Muscle layer of duodenum (tissue), 2 donors: ENCODE data around the gene BRSK1.

Experiments
- H3K27ac ChIP-seq: one replicate; pipeline ENCODE4 v1.7.0; 2013; ENCODE audit warnings: mild to moderate bottlenecking, low read length
- H3K27me3 ChIP-seq: one replicate; pipeline ENCODE4 v1.7.0; 2013; ENCODE audit warnings: low read depth, mild to moderate bottlenecking, control low read depth, low read length
- H3K36me3 ChIP-seq, 2 donors: one replicate each; pipeline ENCODE4 v1.7.0; 2013; ENCODE audit warnings: low read length in 2 of 2, control low read depth in 1 of 2, mild to moderate bottlenecking in 1 of 2; ENCODE audit not compliant: insufficient read depth in 2 of 2, control insufficient read depth in 1 of 2
- H3K4me1 ChIP-seq, 2 donors: one replicate each; pipeline ENCODE4 v1.7.0; 2013; ENCODE audit warnings: low read length in 2 of 2, mild to moderate bottlenecking in 2 of 2, control low read depth in 1 of 2, moderate library complexity in 1 of 2; ENCODE audit not compliant: insufficient read depth in 2 of 2, control insufficient read depth in 1 of 2
- H3K4me3 ChIP-seq, 2 donors: one replicate each; pipeline ENCODE4 v1.7.0; 2013; ENCODE audit warnings: low read length in 2 of 2, low read depth in 1 of 2, mild to moderate bottlenecking in 1 of 2
- H3K9me3 ChIP-seq, 2 donors: one replicate each; pipeline ENCODE4 v1.7.0; 2013; ENCODE audit warnings: low read length in 2 of 2, control low read depth in 1 of 2, mild to moderate bottlenecking in 1 of 2; ENCODE audit not compliant: control insufficient read depth in 1 of 2
- donor health status: healthy.

Gene BRSK1

GRCh38 chr19:55300886-55301458, 17.2 kb downstream of the BRSK1 start:
- H3K27me3 ChIP-seq, result no peaks in the 10 kb centered on the region
- no peak overlapping the region for H3K27ac ChIP-seq
- H3K4me3 ChIP-seq, result no peak overlapping the region
- no peaks in the 10 kb centered on the region for H3K9me3 ChIP-seq
- peaks cover 0 to 10% of the 10 kb centered on the region in 2 donors for H3K4me1 ChIP-seq
- H3K36me3 ChIP-seq, result peaks cover 6 to 39% of the 10 kb centered on the region in 2 donors

GRCh38 chr19:55301459-55302317, 17.9 kb downstream of the BRSK1 start:
- peaks cover 6 to 42% of the 10 kb centered on the region in 2 donors for H3K36me3 ChIP-seq
- peak overlapping the region in 1 of 2 donors; percentile 48 for H3K4me3 ChIP-seq
- H3K27me3 ChIP-seq, result no peaks in the 10 kb centered on the region
- H3K4me1 ChIP-seq, result peaks cover 0 to 10% of the 10 kb centered on the region in 2 donors
- H3K9me3 ChIP-seq, result no peaks in the 10 kb centered on the region
- H3K27ac ChIP-seq, result no peak overlapping the region

- Histone ChIP-seq H3K27me3 (no peaks in the 10 kb centered on the region), H3K4me1 (peaks cover 0 to 10% of the 10 kb centered on the region in 2 donors), H3K27ac (no peak overlapping the region), H3K9me3 (no peaks in the 10 kb centered on the region), H3K36me3 (peaks cover 6 to 46% of the 10 kb centered on the region in 2 donors), H3K4me3 (peak overlapping the region in 1 of 2 donors; percentile 48)
Observed at GRCh38 chr19:55302318-55302703, 18.5 kb downstream of the BRSK1 start.

GRCh38 chr19:55303477-55303876, 19.7 kb downstream of the BRSK1 start:
- Histone ChIP-seq H3K4me3 (no peak overlapping the region), H3K27ac (no peak overlapping the region), H3K27me3 (no peaks in the 10 kb centered on the region), H3K36me3 (peaks cover 6 to 46% of the 10 kb centered on the region in 2 donors), H3K9me3 (no peaks in the 10 kb centered on the region), H3K4me1 (peaks cover 0 to 10% of the 10 kb centered on the region in 2 donors)

GRCh38 chr19:55304279-55304978, 20.6 kb downstream of the BRSK1 start:
- H3K27me3 ChIP-seq, result no peaks in the 10 kb centered on the region
- no peak overlapping the region for H3K27ac ChIP-seq
- peaks cover 6 to 50% of the 10 kb centered on the region in 2 donors for H3K36me3 ChIP-seq
- H3K4me1 ChIP-seq, result peaks cover 0 to 10% of the 10 kb centered on the region in 2 donors
- no peaks in the 10 kb centered on the region for H3K9me3 ChIP-seq
- no peak overlapping the region for H3K4me3 ChIP-seq

GRCh38 chr19:55304980-55305379, 21.2 kb downstream of the BRSK1 start:
- Histone ChIP-seq H3K9me3 (no peaks in the 10 kb centered on the region), H3K27me3 (no peaks in the 10 kb centered on the region), H3K4me1 (peaks cover 0 to 10% of the 10 kb centered on the region in 2 donors), H3K27ac (no peak overlapping the region), H3K4me3 (no peak overlapping the region), H3K36me3 (peaks cover 6 to 55% of the 10 kb centered on the region in 2 donors)

GRCh38 chr19:55305491-55305890, 21.7 kb downstream of the BRSK1 start:
- Histone ChIP-seq H3K4me1 (peaks cover 0 to 10% of the 10 kb centered on the region in 2 donors), H3K9me3 (no peaks in the 10 kb centered on the region)

GRCh38 chr19:55305983-55306562, 22.3 kb downstream of the BRSK1 start:
- H3K36me3 ChIP-seq, result peaks cover 6 to 58% of the 10 kb centered on the region in 2 donors
- peaks cover 0 to 10% of the 10 kb centered on the region in 2 donors for H3K4me1 ChIP-seq
- H3K27me3 ChIP-seq, result no peaks in the 10 kb centered on the region
- H3K27ac ChIP-seq, result no peak overlapping the region
- H3K4me3 ChIP-seq, result no peak overlapping the region
- no peaks in the 10 kb centered on the region for H3K9me3 ChIP-seq

More at GRCh38 chr19:55305491-55305890, 21.7 kb downstream of the BRSK1 start:
- Histone ChIP-seq H3K27ac (no peak overlapping the region), H3K36me3 (peaks cover 6 to 58% of the 10 kb centered on the region in 2 donors), H3K4me3 (no peak overlapping the region), H3K27me3 (no peaks in the 10 kb centered on the region)

- H3K4me3 ChIP-seq, result no peak overlapping the region
- no peaks in the 10 kb centered on the region for H3K27me3 ChIP-seq
- H3K27ac ChIP-seq, result no peak overlapping the region
- peaks cover 6 to 58% of the 10 kb centered on the region in 2 donors for H3K36me3 ChIP-seq
- no peaks in the 10 kb centered on the region for H3K9me3 ChIP-seq
- H3K4me1 ChIP-seq, result peaks cover 0 to 4% of the 10 kb centered on the region in 2 donors
Observed at GRCh38 chr19:55306712-55307111, 22.9 kb downstream of the BRSK1 start.

GRCh38 chr19:55308281-55308680, 24.5 kb downstream of the BRSK1 start:
- Histone ChIP-seq H3K36me3 (peaks cover 2 to 50% of the 10 kb centered on the region in 2 donors), H3K4me3 (no peak overlapping the region), H3K27ac (no peak overlapping the region), H3K27me3 (no peaks in the 10 kb centered on the region), H3K9me3 (no peaks in the 10 kb centered on the region), H3K4me1 (no peaks in the 10 kb centered on the region)

GRCh38 chr19:55309448-55309847, 25.7 kb downstream of the BRSK1 start:
- no peak overlapping the region for H3K27ac ChIP-seq
- no peaks in the 10 kb centered on the region for H3K27me3 ChIP-seq
- H3K4me3 ChIP-seq, result no peak overlapping the region
- no peaks in the 10 kb centered on the region for H3K9me3 ChIP-seq
- H3K4me1 ChIP-seq, result no peaks in the 10 kb centered on the region
- peaks cover 0 to 41% of the 10 kb centered on the region in 2 donors for H3K36me3 ChIP-seq
